AG20443 (cell line): ENCODE measurements around the gene PIGC.
"Not testable (repeated sequence)": the region's sequence is repeated elsewhere in the genome, so short reads cannot be mapped to it uniquely, and the experiment has no call there.

ENCODE experiments used
- DNase-seq: peaks from one replicate; pipeline ENCODE4 v3.0.0; 2012; ENCODE audit warnings: low spot score, mixed read lengths

Gene PIGC

DNA sequence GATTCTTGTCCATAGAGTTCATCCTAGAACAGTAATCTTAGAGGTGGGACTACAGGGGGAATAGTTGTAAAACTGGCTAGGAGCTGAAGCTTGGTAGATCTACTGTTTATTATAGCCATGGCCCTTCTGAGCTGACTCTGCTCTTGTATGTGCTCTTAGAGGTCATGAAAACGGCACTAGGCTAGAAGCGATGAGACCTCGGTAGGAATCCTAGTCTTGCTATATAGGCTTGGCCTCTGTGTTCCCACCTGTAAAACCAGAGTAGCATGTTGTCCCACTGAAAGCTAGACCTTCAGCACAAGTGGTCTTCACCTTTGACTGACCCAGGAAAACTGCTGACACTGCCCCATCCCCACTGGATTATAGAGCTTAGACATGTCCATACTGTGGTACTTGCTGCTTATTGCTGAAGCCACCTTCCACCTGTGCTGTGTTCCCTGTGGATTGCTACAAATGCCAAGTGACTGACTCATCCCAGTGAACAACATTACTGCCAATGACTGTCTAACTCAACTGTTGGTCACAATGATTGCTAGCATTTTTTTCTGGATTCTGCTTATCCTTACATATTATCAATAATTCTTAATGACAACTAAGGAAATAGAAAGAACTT, 23.0 kb upstream of the PIGC start:
- no peak for DNase-seq

DNA sequence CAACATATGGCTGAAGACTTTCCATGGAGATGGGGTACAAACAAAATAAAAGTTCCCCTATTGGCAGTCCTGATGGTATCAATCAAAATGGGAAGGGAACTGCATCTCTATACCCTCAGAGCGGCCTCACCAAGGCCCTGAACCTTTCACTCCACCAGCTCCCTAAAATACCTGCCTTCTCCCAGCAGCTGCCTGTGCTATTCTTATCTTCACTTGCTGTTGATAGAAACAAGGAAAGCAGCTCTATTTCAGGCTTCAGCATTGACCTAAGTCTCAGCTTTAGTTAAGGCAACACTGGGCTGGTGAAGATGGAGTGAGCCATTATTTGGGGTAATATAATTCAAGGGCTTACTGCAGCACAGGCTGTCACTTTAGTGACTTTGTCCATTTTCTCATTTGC, 21.7 kb upstream of the PIGC start:
- DNase-seq = no peak

DNA sequence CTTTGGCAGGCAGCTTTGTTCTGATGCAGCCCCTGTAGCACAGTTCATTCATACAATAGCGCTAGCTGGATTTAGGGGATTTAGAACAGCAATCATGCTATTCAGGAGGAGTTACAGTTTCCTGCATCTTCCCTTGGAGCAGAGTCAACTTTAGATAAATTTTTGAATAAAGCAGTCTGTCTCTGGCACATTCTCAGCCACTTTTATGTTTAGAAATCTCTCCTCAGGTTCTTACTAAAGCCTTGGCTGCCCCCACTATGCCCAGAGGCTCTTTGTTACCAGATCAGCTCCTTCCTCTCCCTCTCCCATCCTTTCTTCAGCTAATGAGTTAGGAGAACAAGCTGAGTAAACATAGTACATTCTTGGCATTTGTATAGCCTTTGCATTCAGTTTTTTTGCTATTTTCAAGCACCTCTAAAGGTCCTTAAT, 17.0 kb upstream of the PIGC start:
- no peak for DNase-seq

DNA sequence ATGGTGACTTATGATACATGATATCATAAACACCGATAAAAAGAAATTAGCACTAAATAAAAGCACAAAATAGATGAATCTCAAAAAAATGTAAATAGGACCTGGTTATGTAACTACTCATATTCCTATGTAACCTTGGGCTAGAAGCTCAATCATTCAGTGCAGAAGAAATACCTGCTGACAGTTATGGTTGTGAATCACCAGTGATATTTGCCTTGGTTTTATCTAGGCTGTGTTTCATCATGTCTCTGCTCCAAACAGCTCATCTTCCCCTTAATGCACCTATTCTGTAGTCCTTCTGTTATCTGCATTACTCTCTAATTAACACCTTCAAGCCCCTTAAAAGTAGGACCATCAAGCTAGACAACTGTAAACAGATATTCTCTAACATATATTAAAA, 16.3 kb upstream of the PIGC start:
- DNase-seq = no peak

DNA sequence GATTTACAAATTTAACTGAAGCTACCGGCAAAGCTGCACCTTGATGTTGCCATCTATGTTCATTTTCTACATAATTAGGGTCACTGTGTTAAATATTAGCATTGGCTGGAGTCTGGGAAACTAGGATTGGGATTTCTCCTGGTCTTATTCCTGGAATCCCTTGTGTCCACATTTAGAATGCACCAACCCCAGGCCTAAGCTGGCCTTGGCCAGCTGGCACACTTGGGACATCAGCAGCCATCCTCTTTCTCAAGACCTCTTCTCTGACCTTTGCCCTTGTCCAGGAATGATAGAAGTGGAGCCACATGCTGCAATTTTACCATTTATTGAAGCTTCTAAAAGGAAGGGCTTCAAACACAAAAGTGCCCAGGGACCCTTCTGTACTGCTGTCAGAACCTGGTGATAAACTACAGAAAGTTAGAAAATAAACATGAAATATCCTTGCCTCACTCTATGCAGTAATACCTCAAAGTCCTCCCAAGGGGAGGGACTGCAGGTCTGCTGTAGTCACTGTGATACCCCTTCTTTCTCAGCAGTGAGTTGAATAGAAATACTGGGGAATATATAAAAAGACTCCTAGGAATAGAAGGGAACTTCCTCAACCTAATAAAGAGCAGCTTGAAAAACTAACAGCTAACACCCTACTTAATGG, 13.7 kb upstream of the PIGC start:
- no peak for DNase-seq

DNA sequence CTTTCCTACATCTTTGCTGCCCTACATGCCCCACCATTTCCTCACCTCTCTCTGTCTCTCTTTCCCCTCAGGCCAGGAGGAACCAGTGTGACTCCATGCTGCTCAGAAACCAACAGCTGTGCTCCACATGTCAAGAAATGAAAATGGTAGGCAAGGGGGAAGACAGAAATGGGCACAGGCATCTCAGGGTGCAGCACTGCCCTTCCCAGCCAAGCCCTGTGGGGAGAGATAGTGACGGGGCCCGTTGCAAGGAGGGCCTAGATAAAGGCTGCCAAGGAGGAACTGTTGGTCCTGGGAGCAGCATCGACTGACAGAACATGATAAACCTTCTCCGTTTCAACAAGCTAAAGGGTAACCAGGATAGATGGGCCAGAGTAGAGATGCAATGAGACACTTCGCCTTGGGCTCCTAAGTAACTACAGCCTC, 12.5 kb upstream of the PIGC start:
- no peak for DNase-seq

DNA sequence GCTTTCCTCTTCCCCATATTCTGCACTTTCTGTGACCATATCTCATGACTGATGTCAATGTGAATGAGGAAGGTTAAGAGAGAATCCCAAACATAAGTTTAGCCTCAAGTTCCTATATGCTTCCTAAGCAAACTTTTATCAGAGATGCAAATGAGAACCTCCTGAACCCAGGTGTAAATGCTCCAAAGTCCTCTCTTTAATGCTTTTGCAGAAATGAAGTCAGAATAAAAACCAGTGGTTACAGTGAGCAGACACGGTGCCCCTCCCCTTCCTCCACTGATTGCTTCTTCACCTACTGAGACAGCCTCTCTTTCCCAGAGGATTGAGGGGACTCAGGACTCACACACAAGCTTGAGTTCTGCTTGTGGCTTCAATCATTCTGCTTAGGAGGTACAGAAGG, 11.6 kb upstream of the PIGC start:
- DNase-seq = no peak

DNA sequence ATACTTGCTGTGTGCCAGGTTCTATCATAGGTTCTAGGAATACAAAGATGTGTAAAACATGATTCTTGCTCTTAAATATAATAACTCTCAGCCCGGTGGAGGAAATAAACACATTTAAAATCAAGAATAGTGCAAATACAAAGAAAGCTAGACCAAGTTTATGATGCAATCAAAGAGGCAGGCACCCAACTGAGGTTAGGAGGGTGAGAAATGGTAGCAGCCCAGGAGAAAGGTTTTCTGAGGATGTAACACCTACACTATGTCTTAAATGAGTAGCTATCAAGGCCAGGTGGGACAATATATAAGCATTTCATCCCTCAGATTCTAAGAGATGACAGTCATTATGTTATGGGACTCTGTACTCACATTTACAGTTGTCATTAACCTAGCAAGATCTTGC, 9.7 kb upstream of the PIGC start:
- no peak for DNase-seq

DNA sequence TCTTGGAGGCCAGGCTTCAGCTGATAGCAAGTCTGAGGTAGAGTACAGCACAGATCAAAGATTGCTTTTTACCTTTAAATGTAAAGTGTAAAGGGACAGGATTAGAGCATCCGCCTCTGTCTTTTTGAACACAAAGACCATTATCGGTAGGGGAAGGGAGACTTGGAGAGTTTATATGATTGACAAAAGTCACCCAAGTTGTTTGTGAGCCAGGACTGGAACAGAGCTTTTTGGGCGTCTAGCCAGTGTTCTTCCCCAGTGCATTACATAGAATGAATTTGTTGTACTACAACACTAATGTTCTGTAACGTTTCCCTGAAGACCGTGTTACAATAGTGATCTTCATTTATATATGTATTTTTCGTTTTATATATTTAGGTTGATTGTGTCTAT, 9.3 kb upstream of the PIGC start:
- DNase-seq = no peak

DNA sequence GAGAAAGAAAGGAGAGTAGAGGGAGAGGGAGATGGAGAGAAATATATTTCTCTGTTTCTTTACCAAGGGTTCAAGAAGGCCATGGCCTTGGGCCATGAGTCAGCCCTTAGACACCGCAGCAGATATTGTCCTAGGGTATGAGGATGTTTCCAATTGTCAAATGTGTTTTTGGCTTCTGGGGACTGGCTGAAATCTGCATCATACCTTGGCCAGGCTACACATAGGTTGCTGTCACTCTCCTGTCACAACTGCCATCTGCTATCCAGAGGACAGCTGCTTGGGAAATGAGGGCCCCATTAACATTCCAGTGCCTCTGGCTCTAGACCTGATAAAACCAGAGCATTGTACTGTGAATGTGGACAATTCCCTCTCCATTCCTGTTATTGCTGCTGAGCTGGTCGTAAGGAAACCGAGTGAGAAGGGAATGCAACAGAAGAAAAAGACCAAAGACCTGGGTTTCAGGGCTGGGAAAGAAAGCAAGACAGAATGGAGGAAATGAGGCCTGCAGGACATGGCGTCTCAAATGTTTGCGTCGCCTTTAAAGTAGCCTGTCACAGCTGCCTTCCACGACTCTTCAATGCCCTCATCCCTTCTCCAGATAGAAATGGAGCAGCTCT, 8.8 kb upstream of the PIGC start:
- no peak for DNase-seq

DNA sequence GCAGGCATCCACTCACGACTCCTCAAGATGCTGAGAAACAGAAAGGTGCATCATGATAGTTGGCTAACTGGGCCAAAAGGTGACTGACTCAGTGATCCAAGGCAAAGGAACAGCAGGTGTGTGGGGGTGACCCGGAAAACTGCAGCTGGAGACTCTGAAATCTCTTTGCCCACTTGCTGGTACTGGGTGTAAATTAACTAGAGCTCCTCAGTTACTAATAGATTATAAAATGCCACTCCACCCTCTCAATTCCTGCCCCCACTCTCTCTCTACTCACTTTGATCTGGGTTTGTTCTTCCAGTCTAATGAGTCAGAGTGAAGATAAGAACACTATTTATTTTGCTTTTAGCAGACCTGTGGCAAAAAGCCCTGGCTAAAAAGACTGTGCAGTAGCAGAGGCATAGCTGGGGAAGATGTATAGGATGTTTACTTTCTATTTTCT, 7.2 kb upstream of the PIGC start:
- no peak for DNase-seq

DNA sequence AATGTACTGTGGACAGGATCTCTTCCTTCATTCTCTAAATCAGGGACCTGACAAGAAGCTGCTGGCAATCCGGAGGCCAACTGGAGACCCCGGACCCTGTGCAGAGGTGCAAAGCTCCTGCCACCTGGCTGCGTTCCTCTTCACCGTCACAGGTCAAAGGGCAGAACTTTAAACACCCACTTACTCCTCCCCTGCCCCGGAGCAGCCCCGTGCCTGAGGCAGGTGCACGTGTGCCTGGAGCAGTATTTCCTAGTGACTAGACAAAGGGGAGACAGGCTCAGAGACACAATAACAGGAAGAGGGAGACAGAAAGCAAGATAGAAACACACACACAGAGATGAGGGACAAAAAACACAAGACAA, 6.6 kb upstream of the PIGC start:
- no peak for DNase-seq

DNA sequence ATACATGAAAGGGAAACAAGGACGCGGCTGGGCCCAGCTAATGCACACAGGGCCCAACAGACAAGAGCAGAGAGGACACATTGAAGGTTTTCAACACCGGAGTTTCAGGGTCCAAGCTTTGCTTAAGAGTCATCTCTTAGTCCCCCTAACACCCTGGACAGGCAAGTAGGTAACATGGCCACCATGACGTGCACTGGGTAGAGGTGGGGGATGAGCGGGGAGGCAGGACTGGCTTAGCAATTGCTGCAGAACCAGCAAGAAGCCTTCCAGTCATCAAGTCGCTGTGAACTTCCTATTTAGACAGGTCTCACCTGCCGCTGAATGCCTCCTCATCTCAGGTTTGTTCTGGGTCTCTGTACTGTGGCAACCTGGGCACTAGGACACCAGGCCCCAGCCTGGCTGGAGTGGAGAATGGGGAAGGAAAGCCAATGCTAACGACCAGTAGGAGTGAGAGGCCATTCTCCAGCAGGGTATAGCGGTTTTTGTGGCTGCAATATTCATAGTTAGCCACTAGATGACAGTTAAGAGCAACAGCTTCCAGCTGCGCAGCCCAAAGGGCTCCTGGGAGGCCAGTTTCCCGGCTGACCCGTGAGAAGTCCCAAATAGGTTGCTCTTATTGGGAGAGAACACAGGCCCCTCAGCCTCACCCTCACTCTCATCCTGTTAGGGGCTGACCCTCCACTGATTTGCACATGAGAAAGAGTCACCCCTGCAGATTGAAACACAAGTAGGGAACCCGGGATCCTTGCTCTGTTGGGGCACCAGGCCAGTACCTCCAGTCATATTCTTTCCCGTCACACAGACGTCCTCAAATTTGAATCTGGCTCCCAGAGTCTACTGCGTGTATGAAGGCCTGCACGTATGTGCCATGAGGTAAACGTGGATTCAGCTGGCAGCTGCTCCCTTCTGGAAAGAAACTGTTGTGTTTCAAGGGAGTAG, 6.0 kb upstream of the PIGC start:
- DNase-seq = peak; percentile 86

DNA sequence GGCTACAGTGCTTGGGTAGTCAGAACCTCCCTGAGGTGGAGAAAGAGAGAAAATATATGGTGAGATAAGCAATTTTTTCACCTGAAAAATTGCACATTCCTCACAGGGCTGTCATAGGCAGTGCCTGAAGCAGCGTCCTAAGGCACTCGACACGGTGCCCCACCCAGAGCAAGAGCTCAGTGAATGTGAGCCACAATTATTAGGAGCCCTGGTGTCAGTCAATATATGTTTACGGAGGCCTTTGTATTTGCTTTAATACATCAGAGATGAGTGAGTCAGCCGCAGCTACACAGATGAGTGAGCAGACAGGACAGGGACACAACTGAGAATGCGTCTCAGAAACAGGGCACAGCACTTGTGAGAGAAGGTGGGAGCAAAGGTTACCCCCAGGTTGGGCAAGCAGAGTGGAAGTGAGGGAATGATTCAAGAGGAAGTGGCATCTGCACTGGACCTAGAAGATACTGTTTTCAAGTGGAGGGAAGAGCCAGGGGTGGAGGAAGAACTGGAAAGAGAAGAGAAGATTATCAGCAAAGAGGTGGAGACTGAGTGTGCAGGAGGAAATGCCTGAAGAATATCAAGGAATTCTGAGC, 5.2 kb upstream of the PIGC start:
- DNase-seq = no peak

DNA sequence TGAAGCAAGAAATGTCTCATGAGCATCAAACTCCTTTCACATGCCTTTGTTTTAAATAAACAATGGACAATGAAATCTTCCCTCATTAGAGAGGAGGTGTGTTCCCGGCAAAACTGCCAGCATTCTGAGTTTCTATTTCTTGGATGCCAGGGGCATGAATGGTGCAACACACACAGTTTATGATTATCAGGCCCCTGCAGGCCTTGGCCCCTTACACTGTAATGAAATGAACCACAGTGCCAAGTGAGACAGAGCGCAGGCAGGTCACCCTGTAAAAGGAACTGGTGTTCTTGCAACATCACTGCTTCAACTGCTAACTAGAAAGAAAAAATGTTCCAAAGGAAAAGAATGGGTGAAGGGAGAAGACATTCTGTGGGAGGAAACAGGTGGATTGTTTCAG, 3.8 kb upstream of the PIGC start:
- no peak for DNase-seq

DNA sequence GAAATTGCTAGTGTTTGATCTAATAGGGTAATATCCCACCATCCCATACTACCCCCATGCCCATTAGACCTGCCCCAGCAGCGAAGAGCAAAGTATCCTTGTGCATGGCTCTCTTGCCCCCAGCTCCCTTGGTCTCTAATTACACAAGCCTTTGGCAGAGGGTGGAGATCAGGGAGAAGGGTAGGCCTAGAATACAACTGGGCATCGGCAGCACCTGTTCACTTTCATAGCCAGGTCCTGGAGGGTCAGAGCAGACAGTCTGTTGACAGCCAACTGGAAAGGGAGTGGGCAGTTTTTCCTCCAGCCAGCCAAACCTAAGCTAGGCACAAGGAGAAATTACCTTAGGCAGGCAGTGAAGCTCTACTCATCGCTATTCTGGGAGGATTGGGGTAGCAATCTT, 2.7 kb upstream of the PIGC start:
- no peak for DNase-seq

DNA sequence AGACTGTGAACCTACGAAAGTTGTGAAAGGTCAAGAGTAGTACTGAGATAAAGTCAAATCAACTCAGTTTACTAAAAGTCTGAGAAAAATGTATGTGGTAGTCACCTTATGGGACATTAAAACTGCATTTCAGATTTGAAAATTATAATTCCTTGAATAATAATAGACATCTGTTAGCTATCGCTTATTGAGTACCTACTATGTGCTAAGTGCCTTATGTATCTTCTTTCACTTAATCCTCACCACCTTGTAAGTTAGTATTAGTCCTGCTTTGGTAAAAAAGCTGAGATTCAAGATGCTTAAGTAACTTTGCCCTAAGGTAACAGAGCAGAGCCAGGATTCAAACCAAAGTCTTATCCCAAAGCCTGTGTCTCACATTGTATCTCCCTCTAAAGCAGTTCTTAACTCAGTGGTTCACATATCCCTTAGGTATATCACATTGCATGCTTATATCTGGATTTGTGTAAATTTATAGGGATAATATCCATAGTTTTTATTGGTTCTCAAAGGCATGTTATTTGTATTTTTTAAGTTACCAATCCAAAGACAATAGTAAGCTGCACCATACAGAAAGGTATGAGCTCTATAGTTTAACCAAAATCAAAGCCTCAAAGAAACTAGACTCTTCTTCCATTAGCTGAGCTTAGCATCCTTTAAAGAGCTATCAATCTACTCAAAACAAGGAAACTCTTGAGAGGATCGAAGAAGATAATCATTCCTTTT, 865 bp downstream of the PIGC start:
- no peak for DNase-seq

DNA sequence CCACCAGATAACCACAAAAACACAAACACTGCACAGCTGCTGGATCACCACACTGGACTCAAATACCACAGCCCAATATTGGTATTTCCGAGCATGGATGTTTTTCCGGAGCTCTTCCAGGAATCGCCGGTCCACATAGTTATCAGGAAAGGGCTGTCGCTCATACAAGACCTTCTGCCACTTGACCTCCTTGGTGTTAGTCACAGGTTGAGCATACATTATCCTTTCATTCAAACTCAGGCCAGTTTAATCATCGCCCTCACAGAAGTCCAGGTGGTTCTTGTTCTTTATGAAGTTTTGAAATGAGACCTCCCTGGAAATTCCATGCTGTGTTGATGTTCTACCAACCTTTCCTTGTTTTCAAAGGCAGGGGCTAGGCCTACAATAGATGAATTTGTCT, 1.5 kb downstream of the PIGC start:
- DNase-seq = no peak

DNA sequence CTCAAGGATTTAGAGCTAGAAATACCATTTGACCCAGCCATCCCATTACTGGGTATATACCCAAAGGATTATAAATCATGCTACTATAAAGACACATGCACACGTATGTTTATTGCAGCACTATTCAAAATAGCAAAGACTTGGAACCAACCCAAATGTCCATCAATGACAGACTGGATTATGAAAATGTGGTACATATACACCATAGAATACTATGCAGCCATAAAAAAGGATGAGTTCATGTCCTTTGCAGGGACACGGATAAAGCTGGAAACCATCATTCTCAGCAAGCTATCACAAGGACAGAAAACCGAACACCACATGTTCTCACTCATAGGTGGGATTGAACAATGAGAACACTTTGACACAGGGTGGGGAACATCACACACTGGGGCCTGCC, 6.7 kb downstream of the PIGC start:
- not testable (repeated sequence) for DNase-seq

DNA sequence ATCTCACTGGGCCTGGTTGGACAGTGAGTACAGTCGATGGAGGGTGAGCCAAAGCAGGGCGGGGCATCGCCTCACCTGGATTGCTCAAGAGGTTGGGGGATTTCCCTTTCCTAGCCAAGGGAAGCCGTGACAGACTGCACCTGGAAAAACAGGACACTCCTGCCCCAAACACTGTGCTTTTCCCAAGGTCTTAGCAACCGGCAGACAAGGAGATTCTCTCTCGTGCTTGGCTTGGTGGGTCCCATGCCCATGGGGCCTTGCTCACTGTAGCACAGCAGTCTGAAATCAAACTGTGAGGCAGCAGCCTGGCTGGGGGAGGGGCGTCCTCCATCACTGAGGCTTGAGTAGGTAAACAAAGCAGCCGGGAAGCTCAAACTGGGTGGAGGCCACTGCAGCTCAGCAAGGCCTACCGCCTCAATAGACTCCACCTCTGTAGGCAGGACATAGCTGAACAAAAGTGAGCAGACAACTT, 12.1 kb downstream of the PIGC start:
- no peak for DNase-seq

DNA sequence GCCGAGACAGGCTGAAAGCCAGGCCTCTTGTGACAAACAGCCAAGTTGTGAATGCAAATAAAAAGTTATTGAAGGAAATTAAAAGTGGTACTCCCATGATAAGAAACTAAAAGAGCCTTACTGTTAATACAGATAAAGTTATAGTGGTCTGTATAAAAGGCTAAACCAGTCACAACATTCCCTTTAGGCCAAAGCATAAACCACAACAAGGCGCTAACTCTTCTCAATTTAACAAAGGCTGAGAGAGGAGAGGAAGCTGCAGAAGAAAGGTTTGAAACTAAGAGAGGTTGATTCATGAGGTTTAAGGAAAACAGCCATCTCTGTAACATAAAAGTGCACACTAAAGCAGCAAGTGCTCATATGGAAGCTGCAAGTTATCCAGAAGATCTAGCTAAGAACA, 12.7 kb downstream of the PIGC start:
- no peak for DNase-seq

DNA sequence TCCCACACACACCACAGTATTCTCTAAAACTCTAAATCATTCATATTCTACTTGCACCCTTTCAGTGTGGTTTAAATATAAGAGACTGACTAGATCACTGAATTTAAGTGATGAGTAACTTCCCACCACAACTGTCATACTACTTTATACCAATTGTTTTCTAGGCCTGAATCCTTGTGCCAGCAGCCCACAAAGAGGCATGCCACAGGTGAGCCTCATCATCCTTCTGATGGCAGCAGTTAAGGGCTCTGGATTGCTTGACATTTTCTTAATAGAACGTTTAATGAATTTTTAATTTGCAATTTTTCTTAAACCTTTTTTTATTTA, 13.8 kb downstream of the PIGC start:
- DNase-seq = no peak
